Measurements from ENCODE around the gene ACOT13.

DNA sequence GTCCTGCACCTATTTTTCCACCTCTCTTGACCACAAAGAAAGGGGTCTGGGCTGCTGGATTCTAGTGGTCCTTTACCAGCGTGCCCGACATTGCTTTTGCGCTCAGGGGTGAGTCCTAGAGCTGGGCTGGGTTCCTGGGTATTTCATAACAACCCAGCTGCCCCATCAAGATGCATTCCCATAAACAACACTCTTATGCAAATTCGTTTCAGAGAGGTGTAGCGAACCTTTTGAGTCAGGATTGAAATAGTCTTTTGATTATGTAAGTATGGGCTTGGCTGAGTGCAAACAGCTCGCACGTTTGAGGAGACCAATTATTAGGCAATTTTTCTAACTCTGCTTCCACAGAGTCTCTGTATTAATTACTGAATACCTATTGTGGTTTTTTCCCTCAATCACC is 13.7 kb downstream of the ACOT13 start:
- TF ChIP-seq, protein P1, sequence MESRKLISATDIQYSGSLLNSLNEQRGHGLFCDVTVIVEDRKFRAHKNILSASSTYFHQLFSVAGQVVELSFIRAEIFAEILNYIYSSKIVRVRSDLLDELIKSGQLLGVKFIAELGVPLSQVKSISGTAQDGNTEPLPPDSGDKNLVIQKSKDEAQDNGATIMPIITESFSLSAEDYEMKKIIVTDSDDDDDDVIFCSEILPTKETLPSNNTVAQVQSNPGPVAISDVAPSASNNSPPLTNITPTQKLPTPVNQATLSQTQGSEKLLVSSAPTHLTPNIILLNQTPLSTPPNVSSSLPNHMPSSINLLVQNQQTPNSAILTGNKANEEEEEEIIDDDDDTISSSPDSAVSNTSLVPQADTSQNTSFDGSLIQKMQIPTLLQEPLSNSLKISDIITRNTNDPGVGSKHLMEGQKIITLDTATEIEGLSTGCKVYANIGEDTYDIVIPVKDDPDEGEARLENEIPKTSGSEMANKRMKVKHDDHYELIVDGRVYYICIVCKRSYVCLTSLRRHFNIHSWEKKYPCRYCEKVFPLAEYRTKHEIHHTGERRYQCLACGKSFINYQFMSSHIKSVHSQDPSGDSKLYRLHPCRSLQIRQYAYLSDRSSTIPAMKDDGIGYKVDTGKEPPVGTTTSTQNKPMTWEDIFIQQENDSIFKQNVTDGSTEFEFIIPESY (IDR thresholded peaks at IDR 0.05; ENCODE audit: extremely low read depth, insufficient replicate concordance, low read length), result no peak
- no peak for TF ChIP-seq EZH2 (IDR thresholded peaks at IDR 0.05)
- TF ChIP-seq EZH2phosphoT487 (IDR thresholded peaks at IDR 0.05; ENCODE audit: borderline replicate concordance), result no peak
- TF ChIP-seq YY1 (IDR thresholded peaks at IDR 0.05; ENCODE audit: extremely low read depth, insufficient replicate concordance, low read depth, low read length), result no peak
